Gastrocnemius medialis (tissue), 4 donors: ENCODE data around the gene CMTM5. TPM values are rescaled to one million over a fixed set of nuclear protein-coding genes. Genes with fewer than 3 reads are reported as not detected.

Experiments used
- ATAC-seq, 2 donors: fragments of 150-250 bp; one replicate each; pipeline ENCODE4 v1.9.1; 2016
- DNase-seq, 2 donors: peaks; one replicate each; pipeline ENCODE4 v3.0.0-alpha.2; 2019
- H3K27ac ChIP-seq, 4 donors: fragments of 200-600 bp; sonication (generic); 1 replicate in 1 of 4; 2 replicates in 3 of 4; pipeline ENCODE4 v1.5.1; 2016 to 2018; ENCODE audit warnings: mild to moderate bottlenecking in 2 of 4, moderate library complexity in 1 of 4
- H3K27me3 ChIP-seq, 3 donors: fragments of 200-600 bp; sonication (generic) in 2 of 3; 1 replicate in 1 of 3; 2 replicates in 2 of 3; pipeline versions ENCODE4 v1.5.1 to v1.6.0; 2016 to 2019; ENCODE audit warnings: mild to moderate bottlenecking in 1 of 3, moderate library complexity in 1 of 3
- H3K36me3 ChIP-seq, 2 donors: fragments of 200-600 bp; sonication (generic) in 1 of 2; one replicate each; pipeline ENCODE4 v1.5.1; 2017 to 2018
- H3K4me1 ChIP-seq, 2 donors: fragments of 200-600 bp; sonication (generic) in 1 of 2; one replicate each; pipeline ENCODE4 v1.5.1; 2016 to 2017; ENCODE audit warnings: mild to moderate bottlenecking in 2 of 2
- H3K4me3 ChIP-seq, 4 donors: fragments of 200-600 bp; sonication (generic) in 3 of 4; 1 replicate in 1 of 4; 2 replicates in 3 of 4; pipeline ENCODE4 v1.5.1; 2016 to 2019; ENCODE audit warnings: mild to moderate bottlenecking in 2 of 4
- H3K9me3 ChIP-seq, 3 donors: fragments of 200-600 bp; sonication (generic) in 2 of 3; 1 replicate in 1 of 3; 2 replicates in 2 of 3; pipeline ENCODE4 v1.5.1; 2016 to 2019
- POLR2A ChIP-seq, 2 donors: fragments of 450-650 bp; IDR thresholded peaks; one replicate each; pipeline ENCODE4 v1.6.1; 2017; ENCODE audit warnings: antibody characterized with exemption in 2 of 2, mild to moderate bottlenecking in 2 of 2, moderate library complexity in 2 of 2
- in situ Hi-C, 4 donors: fragments of 200-750 bp; cut with MboI; loops; one replicate each; pipeline versions ENCODE4 v1.15.0 to v1.8.0; 2017; ENCODE audit warnings: low sequenced_read_pairs in 4 of 4
- intact Hi-C: fragments of 100-400 bp; cut with DNase I; formaldehyde crosslinking; loops from one replicate; pipeline ENCODE4 v1.15.1; 2023; ENCODE audit warnings: low total_unique reads
- total RNA-seq, 4 donors: library from RNA; depleted of rRNA; stranded (reverse); fragments of >200 nt; gene quantifications; one replicate each; pipeline versions ENCODE4 v1.1.0 to v1.2.3, GENCODE V29; 2016
- TF ChIP-seq, protein P1 (sequence below), 5 experiments: fragments of 450-650 bp in 3 of 5; fragments of 200-600 bp in 2 of 5; sonication (generic) in 2 of 5; IDR thresholded peaks in 4 of 5; conservative IDR thresholded peaks in 1 of 5; 1 replicate in 4 of 5; 2 replicates in 1 of 5; pipeline ENCODE4 v1.5.1; 2016 to 2019; ENCODE audit warnings: antibody characterized with exemption in 5 of 5, mild to moderate bottlenecking in 3 of 5, moderate library complexity in 3 of 5

Gene CMTM5
- total RNA-seq, 4 donors from 2014 or later, result 1.7 TPM; not detected in 3

DNA sequence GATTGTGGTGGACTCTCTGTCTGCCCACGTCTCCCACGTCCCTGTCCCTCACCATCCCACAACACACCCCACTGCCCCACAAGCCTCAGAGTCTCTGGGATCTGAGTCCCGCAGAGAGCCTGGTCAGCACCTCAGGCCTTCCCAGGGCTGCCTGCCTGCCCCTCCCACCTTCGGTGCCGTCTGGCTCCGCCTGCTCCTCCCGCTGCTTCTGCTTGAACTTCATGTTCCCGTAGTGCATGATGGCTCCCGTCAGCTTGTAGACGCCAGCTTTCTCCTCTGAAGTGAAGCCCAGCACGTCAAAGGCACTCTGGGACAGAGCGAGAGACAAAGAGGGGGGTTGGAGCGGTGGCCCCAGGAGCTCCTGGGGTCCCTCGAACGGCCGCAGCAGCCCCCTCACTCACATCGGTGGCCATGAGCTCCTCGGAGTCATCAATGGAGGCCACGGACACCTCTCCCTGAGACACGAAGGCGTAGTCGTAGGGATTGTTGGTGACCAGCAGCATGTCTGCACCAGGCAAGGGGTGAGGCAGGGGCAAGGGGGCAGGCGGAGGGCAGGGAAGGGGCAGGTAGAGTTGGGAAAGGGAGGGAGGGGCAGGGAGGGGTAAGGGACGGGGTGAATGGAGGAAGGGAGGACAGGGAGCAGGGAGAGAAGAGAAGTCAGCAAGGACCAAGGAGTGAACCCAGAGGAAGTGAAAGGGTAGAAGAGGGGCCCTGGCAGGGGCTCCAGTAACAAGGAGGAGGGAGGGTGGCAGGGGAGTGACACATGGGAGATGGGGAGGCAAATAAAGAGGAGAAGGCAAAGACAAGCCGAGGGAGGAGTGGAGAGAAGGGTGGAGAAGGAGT is 25.7 kb downstream of the CMTM5 start:
- H3K4me3 ChIP-seq, result no peak overlapping the region
- no peaks in the 10 kb centered on the region for H3K9me3 ChIP-seq
- ATAC-seq, result no peak
- H3K36me3 ChIP-seq, result no peaks in the 10 kb centered on the region
- peak overlapping the region in 3 of 4 donors; percentile 84 to 90 (median 85) for H3K27ac ChIP-seq
- no peaks in the 10 kb centered on the region for H3K27me3 ChIP-seq
- intact Hi-C loops, result no loop called here
- peak; percentile 36 to 49 for DNase-seq
- H3K4me1 ChIP-seq, result peaks cover 0 to 18% of the 10 kb centered on the region in 2 donors
- TF ChIP-seq, protein P1, sequence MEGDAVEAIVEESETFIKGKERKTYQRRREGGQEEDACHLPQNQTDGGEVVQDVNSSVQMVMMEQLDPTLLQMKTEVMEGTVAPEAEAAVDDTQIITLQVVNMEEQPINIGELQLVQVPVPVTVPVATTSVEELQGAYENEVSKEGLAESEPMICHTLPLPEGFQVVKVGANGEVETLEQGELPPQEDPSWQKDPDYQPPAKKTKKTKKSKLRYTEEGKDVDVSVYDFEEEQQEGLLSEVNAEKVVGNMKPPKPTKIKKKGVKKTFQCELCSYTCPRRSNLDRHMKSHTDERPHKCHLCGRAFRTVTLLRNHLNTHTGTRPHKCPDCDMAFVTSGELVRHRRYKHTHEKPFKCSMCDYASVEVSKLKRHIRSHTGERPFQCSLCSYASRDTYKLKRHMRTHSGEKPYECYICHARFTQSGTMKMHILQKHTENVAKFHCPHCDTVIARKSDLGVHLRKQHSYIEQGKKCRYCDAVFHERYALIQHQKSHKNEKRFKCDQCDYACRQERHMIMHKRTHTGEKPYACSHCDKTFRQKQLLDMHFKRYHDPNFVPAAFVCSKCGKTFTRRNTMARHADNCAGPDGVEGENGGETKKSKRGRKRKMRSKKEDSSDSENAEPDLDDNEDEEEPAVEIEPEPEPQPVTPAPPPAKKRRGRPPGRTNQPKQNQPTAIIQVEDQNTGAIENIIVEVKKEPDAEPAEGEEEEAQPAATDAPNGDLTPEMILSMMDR (IDR thresholded peaks at IDR 0.05 in 4 of 5, conservative IDR thresholded peaks at IDR 0.05 in 1 of 5), result no peak
- TF ChIP-seq POLR2A (IDR thresholded peaks at IDR 0.05), result no peak
- in situ Hi-C loops, result no loop called here

DNA sequence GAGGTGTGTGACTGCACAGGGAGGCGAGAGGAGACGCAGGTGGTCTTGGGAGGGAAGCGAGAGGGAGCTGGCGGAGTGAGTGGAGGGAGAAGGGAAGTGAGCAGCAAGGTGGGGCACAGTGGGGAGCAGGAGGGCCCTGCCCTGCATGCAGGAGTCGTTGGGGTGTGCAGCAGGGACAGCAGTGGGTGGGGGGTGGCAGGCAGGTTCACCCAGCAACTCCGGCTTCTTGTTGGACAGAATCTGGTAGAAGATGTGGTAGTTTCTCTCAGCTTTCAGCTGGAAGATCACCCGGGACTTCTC is 26.2 kb downstream of the CMTM5 start:
- Histone ChIP-seq H3K4me1 (peaks cover 0 to 18% of the 10 kb centered on the region in 2 donors), H3K27ac (peak overlapping the region in 3 of 4 donors; percentile 84 to 90 (median 85)), H3K9me3 (no peaks in the 10 kb centered on the region), H3K36me3 (no peaks in the 10 kb centered on the region), H3K27me3 (no peaks in the 10 kb centered on the region), H3K4me3 (no peak overlapping the region)
- intact Hi-C loops (no loop called here), in situ Hi-C loops (no loop called here)
- no peak for TF ChIP-seq POLR2A (IDR thresholded peaks at IDR 0.05)
- TF ChIP-seq, protein P1 (IDR thresholded peaks at IDR 0.05 in 4 of 5, conservative IDR thresholded peaks at IDR 0.05 in 1 of 5), result no peak
- DNase-seq (no peak), ATAC-seq (no peak)

DNA sequence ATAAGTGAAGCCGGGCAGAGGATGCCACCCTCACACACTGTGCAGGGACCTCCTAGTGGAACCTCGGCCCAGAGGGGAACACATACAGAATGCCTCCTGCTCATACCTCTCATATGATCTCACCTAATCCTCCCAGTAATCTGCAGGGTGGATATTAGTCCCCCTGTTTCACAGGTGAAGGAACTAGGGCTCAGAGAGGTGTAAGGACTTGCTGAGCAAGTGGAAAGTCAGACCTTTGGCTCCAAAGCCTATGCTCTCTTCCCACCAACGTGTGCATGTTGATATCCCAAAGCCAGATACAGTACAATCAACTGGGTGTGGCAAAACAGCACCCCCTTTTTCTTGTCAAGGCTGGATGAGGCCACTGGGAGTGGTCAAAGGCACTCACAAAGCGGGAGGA is 27.1 kb downstream of the CMTM5 start:
- in situ Hi-C loops, result no loop called here
- Histone ChIP-seq H3K9me3 (no peaks in the 10 kb centered on the region), H3K4me1 (peaks cover 0 to 26% of the 10 kb centered on the region in 2 donors), H3K36me3 (no peaks in the 10 kb centered on the region), H3K27ac (peak overlapping the region in 3 of 4 donors; percentile 84 to 90 (median 85)), H3K27me3 (no peaks in the 10 kb centered on the region), H3K4me3 (no peak overlapping the region)
- no peak for DNase-seq
- intact Hi-C loops, result no loop called here
- TF ChIP-seq, protein P1 (IDR thresholded peaks at IDR 0.05 in 4 of 5, conservative IDR thresholded peaks at IDR 0.05 in 1 of 5), result no peak
- TF ChIP-seq POLR2A (IDR thresholded peaks at IDR 0.05), result no peak
- ATAC-seq, result no peak

DNA sequence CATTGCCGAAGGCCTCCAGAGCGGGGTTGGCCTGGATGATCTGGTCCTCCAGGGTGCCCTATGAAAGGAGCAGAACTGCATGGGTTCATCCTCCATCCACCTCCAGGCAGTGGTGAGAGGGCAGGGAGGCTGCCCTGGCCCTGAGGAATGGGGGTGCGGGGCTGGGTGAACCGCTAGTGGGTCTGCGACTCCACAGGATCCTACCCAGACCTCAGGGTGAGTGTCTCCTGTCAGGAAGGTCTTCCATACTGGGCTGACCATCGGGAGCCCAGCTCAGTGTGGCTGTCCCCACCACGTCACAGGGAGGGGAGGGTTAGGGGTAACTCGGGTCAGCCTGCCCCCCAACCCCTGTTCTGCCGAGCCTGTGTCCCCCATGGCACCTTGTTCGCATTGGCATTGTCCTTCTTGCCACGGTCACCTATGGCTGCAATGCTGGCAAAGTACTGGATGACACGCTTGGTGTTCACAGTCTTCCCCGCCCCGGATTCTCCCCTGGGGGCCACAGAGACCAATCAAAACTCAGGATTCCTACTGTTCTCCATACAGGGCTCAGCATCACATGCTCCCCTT is 27.6 kb downstream of the CMTM5 start:
- Histone ChIP-seq H3K9me3 (no peaks in the 10 kb centered on the region), H3K27me3 (no peaks in the 10 kb centered on the region), H3K4me3 (no peak overlapping the region), H3K36me3 (no peaks in the 10 kb centered on the region), H3K27ac (peak overlapping the region; percentile 79 to 90 (median 84)), H3K4me1 (peaks cover 3 to 31% of the 10 kb centered on the region in 2 donors)
- TF ChIP-seq POLR2A (IDR thresholded peaks at IDR 0.05), result no peak
- TF ChIP-seq, protein P1 (IDR thresholded peaks at IDR 0.05 in 4 of 5, conservative IDR thresholded peaks at IDR 0.05 in 1 of 5), result no peak
- no peak for ATAC-seq
- intact Hi-C loops (no loop called here), in situ Hi-C loops (no loop called here)
- DNase-seq, result peak in 1 of 2 donors; percentile 17
